ENCODE data around the gene NDST4.

NDST4 gene

DNA sequence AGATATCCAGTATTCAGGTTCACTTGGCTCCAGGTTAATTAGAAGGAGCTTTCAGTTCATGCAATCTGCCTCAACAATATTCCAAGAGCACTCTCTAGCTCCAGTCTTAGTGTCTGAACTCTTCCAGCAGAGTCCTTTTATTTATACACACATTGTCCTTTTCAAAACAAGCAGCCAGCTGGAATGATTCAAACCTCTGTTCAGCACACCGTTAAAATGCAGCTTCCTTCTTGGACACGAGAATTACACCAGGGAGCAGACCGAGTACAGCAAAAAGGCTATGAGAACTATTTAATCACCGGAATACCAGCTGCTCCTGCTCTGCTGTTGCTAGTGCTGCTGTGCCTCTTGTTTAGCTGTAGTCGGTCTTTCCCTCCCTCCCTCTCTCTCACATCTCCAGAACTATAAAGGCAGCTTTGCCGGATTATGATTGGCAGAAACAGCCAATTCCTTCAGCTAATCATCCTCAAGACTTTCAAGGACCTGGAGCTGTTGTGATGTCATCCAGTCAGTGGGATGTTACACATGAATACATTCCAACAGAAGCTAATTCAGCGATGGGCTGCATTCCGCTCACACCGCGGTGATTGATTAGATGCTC lies at the start of gene NDST4:
Gene NDST4 (minus strand): TSS at position 115 of the 601 bp plus-strand sequence. CDS start 36,584 bp downstream, outside the sequence.
- DNase-seq, result peak; percentile 68

DNA sequence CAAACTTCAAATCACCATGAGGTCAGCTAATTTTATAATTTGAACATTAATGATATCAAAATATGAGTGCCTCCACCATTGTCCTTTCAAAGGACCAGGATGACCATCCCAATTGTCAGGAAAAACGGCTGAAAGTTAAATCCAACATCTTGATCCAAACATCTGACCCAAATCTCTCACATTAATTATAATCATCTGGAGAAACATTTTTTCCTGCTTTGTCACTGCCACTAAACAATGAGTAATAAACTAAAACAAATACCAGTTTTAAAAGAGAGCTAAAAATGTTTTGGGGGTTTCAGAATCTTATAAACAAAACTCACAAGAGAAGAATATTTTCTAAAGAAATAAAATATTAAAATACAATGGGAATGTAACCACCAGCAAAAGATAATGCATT lies 45.7 kb upstream of the NDST4 start:
- no peak for DNase-seq

DNA sequence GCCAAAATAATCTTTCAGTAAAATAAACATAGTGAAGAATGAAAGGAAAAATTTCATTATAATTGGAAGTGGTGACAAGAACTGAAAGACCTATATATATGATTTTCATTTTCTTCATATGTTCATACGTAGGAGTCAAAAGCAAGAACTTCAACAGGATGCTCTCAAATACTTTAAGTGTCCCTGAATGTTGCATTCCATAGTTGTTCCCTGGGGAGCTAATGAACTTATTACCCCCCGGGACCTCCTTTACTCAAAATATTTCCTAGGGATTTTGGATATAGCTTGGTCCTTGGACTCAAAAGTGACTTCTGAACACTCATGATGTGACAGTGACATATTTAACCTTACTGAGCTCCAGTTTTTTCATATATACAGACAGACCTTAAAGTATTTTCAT lies 44.9 kb upstream of the NDST4 start:
- DNase-seq, result no peak

DNA sequence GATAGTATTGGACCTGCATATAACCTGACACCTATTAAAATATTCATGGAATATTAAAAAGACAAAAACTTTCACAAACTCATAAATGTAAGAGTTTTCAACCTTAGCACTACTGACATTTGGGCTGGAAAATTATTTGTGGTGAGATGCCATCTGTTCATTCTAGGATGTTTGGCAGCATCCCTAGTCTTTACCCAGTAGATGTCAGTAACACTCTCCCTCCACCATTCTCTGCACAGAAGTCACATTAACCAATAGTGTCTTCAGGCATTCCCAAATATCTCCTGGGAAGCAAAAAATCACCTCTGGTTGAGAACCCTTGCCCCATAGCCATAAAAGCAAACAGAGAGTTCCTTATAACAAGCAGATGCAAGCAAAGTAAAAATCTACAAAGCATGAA lies 41.4 kb upstream of the NDST4 start:
- no peak for DNase-seq

DNA sequence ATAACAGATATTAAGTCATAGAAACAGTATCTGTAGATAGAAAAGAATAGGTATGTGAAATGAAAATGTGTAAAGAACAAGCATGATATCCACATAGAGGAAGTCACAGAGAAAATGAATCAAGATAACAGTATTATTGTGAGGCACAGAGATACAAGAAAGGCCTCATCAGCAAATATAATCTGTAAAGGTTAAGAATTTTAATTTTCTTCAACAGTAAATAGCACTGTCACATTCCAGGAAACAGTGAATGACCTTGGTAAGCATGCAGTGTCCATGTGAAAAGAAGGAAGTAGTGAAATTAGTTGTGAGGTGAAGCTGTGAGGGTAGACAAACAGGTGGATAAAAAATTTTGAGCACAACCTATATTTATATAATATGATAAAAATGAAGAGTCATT lies 39.5 kb upstream of the NDST4 start:
- DNase-seq, result no peak

DNA sequence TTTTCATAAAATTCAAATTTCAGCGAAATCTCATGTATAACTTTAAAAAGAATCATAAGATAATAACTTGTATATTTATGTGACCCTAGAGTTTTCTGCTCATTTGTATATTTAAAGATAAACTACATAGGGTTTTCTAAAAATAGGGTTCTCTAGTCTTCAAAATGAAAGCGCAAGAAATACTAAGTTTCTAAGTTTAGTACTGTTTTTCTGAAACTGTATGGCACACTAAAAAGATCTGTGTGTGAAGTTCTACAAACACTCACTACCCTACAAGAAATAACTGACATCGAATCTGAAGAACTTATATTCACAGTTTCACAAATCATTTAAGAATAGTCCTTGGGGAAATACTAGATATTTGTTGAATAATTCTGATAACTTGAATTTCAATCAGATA lies 38.7 kb upstream of the NDST4 start:
- DNase-seq, result no peak

DNA sequence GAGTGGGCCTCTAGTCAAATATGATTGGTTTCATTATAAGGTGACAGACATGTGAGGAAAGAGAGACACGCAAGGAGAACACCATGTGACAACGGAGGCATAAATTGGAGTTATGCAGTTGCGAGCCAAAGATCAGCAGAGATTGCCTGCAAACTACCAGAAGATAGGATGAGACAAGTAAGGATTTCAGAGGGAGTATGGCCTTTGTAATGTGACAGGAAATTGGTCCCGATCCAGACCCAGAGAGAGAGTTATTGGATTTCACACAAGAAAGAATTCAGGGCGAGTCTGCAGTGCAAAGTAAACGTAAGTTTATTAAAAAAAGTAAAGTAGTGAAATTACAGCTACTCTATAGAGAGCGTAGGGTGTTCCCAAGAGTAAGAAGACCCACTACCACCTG lies 35.7 kb upstream of the NDST4 start:
- no peak for DNase-seq

DNA sequence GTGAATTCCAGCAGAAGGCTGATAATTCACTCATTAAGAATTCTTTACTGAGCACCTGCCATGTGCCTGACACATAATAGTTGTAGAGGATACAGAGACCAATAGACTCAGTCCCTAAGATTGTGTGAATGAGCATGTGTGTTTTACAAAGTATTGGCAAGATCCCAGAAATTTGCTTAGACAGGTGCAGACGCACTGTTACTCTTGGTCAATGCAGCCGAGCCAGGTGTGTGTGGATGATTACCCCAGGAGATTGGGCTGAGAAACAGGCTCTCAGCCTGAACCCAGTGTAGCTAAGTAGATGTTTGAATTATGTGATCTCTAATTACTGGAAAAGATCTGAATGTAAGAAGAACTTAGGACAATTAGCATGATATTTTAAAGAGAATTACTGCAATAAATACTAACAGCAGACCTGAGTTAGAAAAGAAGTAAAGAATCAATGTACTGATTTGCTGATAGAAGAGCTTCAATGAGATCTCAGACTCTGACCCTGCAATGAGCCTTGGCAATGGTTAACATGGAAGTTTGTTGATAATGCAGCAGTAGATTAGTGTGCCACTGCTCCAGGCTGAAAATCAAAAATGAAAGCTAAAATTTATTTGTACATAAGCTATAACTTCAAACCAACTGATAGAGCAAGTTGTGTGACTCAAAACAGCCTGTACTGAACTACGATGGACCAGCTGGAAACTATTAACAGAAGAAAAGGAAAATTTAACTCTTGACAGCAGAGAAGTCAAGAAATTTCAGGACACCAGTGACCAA lies 32.2 kb upstream of the NDST4 start:
- DNase-seq, result no peak

DNA sequence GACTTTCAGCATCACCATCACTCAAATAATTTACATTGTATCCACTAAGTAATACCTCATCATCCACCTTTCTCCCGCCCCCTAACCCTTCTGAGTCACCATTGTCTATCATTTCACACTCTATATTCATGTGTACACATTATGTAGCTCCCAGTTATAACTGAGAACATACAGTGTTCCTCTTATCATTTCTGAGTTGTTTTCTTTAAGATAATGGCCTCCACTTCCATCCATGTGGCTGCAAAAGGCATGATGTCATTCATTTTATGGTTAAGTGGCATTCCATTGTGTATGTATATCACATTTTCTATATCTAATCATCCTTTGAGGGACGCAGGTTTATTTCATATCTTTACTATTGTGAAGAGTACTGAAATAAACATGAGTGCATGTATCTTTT lies 14.6 kb upstream of the NDST4 start:
- no peak for DNase-seq

DNA sequence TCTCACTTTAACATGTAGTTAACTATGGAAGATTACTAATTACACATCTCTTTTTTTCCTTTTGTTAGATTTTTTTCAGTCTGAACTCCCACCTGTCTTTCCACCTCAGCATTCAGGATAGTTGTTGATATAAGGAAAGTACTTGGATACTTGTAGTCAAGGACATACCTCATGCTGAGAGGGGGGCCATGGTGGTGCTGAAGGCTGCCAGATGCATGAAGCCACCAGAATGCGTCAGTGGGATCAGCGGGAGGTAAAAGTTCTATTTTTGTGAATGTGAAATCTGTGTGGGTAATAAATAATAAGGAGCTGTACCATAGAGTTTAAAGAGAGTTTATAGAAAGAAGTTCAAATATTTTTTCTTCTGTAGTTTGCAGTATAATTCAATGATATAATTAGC lies 13.1 kb upstream of the NDST4 start:
- no peak for DNase-seq

DNA sequence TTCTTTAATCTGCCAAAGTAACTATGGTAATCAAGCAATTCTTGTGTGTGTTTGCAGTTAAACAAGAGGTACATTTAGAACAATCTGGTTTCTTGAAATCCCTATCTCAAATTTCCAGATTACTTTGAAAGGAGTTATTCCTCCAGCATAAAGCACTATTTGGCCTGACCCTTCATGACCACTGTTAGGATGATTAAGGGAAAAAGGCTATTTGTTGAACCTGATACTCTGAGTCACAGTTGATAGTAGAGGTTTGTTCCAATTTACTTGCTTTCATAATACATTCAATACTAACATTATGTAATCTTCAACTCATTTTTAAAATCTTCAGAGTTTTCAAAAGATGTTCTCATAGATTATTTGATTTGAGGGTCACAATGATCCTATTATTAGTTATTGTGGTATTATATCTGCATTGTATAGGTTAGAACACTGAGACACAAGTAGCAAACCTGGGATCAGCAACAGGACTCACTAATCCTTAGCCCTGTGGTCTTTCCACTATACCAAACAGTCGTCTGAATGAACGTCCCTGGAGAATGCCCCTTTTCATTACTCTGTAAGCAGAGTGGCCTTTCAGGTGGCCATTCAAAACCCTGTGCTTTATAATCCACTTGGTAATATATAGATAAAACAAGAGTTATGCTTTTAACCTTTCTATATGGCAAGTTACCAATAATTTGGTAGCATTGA lies 8.1 kb upstream of the NDST4 start:
- DNase-seq, result no peak

DNA sequence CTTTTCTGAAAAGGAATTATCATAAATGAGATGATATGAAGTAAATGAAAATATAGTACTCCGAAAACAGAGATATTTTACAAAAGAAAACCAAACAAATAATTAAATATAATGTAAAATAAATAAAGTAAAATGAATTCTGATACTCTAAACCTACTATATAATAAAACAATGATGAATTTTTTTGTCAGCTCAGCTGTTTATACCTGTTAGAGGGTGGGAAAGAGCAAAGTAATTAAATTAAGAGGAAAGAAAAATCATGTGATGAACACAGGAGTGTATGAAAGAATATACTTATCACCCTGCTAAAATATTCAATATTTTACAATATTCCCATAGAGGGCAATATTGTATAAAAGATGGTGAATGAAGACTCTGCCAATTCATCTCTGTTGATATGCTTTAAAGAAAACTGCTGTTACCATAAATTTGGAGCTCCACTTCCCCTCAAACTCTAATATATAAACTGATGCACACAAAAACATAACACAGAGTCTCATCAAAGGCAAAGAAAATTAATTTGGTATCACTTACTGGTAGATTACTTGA lies 6.5 kb upstream of the NDST4 start:
- DNase-seq, result no peak

DNA sequence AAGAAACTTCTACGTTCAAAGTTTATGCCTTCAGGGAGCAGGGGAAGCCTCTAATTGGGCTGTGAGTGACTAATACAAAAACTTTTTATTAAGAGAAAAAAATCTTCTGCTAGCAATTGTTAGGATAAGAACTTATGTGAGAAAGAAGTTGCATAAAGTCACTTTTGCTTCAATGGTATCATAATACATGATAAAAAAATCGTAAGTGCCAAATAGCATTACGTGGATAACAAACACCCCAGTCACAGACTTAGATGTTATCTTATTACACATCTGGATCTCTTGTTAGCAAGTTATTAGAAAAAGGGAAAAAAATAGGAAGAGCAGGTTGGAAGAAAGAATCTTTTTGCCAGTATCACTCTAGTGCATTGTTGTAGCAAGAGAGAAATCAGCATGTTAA lies 4.2 kb upstream of the NDST4 start:
- DNase-seq, result no peak

DNA sequence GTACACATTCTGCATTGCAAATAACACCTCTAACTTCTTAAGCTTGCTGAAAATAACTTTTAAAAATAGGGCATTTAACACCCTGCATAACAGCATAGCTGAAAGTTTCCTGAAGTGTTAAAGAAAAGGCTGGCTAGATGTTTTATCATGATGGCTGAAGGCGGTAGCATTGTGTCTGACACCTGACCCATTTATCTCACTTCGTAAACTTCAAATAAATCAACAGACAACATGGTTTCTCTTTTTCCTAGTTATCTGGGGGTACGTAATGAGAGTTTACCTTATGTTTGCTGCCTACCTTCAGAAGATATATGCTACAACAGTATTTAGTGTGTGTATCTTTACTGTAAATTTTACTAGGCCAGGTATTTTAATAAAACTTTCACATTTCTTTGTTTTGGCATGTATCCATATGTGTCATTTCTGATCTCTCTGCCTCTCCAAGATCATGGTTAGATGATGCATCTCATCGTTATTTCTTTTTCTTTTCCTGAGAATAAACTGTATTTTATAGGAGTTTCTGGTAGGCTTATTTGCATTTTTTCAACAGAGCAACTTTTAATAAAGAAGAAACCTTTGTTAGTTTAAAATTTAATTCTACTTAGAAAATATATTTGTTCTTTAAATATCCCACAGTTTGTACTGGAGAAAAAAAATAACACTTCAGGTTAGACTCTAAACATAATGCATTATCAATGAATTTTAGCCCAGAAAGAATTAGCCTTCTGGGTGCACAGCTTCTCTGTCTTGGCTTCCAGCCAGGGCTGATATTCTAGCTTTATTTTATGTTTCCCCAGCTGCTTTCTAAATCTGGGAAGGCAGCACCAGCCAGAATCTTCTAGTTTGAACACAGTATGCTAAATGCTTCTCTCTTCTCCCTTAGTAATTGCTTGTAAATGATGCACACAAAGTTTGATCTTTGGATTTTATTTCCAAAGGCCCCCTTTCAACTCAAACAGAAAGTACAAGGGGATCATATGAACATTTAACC lies 2.9 kb downstream of the NDST4 start:
- no peak for DNase-seq

DNA sequence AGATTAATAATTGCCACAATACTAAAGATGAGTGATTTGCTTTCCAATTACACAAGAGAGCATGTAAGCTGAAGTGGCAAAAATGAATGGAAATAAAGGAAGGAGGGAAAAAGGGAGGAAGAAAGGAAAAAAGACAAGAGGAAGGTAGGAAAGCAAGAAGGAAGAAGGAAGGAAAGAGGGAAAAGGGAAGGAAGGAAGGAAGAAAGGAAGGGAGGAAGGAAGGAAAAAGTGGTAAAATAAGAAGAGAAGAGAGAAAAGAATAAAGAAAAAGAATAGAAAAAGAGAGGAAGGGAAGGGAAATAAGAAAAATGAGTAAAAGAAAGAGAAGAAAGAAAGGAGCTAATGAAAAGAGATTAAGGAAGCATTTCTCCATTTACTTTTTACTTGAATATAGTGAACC lies 4.6 kb downstream of the NDST4 start:
- DNase-seq, result no peak

DNA sequence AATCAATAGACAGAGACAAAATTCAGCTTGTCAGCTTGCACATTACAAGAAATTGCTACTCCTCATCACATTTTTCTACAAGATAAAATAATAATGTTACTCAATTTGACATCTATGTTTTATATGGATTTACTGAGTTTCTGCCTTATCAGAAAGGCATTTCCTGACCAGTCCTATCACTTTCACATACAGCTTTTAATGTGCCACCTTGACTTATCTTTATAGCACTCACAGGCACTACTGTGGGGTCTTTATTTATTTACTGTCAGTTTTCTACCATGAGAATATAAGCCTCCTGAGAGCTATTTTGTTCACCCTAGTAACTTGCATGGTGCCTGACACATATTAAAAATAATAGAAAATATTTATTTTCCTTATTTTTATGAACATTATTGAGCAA lies 6.0 kb downstream of the NDST4 start:
- DNase-seq, result no peak

DNA sequence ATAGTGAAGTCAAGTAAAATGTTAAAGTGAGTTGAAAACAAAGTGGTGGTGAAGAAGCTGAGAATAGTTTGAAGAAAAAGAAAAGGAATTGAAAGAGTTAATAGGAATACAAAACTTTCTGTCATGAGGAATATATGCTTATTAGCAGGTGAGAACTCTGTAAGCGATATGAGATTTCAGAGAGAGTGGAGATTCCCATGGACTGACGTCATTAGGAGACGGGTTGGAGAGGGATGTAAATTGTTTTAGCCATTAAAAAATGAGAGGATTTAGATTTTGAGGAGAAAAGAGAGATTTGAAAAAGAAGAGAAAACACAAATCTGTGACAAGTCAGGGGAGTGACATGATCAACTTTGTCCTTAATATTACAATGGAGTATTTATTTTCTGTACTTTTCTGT lies 11.7 kb downstream of the NDST4 start:
- DNase-seq, result no peak

DNA sequence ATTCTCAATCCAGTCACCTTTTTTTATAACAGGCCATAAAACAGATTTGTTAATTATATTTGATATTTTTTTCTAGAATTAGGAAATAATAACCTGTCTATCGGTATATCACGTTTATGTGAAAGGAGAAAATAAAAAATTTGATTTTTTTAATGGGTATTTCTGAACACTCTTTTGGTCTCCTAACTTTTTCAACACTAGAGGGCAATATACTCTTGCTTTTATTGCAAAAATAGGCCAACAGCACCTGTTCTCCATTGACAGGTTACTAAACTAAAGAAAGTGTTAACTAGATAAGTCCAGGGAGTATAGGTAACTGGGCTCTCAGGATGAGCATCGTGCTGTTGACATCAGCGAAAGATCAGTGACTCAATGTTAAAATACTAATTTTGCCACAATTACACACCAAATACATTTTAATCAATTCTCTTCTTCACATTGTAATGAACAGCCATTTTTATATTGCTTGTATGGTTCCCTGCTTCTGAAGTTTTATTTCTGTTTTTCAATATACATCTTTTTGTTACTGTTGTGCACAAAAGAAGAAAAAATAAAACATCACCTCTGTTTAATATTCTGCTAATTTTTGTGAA lies 22.8 kb downstream of the NDST4 start:
- no peak for DNase-seq

DNA sequence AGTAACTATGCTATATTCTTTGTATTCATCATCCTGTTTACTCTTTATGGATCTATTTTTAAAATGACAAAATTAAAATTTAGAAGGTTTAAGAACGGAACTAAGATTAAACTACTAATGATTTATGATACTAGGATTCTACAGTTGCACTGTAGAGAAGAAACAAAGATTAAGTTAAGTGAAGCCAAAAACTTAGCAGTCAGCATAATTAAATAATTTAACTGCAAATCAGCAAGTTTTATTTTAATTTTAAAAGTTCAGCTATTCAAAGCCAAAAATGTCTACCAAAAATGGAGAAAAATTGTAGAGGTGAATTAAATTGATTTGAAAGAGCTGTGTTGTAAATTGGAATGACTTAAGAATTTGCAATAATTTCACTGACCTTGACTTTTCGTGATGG lies 30.8 kb downstream of the NDST4 start:
- no peak for DNase-seq

DNA sequence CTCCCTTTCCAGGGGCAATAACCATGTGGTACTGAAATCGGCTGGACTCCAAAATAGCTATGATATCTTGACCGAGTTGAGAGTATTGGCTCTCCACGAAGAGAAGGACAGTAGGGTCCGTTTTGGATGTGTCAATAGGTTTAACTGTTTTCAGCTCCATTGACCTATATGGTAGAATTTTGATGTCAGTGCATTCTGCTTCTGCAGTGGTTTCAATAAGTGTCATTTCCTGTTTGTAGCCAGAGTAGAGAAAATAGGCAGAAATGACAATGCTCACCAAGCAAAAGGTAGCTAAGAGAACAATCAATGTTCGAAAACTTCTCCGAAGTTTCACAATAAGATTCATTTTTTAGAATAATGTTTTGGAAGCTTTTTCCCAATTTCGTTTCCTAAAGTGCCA lies 36.7 kb downstream of the NDST4 start:
- DNase-seq, result no peak

DNA sequence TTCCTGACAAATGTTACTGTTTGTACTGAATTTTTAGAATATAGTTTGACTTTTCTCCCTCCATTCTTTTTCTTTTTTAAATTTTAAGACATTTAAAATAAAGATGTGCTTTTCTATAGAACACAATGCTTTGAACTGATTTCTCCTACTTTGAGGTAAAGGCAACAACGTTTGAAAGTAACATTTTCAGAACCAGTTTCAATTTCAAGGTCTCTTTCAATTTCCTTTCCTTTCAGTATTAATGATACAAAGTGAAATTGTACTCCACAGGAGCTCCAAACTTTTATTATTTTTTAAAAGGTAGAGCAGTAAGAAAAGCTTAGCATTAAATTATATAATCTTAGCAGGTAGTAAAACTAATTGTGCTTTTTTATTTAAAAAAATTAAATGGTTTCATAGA lies 54.9 kb downstream of the NDST4 start:
- DNase-seq, result no peak

DNA sequence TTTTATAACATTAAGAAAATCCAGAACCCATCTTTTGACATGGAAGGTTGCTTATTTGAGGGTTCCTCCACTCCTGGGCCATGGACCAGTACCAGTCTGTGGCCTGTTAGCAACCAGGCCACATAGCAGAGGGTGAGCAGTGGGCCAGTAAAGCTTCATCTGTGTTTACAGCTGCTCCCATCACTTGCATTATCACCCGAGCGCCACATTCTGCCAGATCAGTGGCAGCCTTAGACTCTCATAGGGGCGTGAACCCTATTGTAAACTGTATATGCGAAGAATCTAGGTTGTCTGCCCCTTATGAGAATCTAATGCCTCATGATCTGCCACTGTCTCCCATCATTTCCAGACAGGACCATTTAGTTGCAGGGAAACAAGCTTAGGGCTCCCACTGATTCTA lies 58.6 kb downstream of the NDST4 start:
- no peak for DNase-seq
